Kidney (tissue), 14 donors: ENCODE results near the gene TSPAN11. TPM values are rescaled to one million over a fixed set of nuclear protein-coding genes. Genes with fewer than 3 reads are reported as not detected.
A peak's percentile ranks its signal among the peaks of the same experiment; 100 is the strongest.

Source experiments
- DNase-seq, 5 donors: peaks; one replicate each; pipeline ENCODE4 v3.0.0-alpha.2; 2013 to 2020
- FAIRE-seq: peaks from 2 replicates; lab custom pipeline; 2012; peaks lifted over from hg19 to GRCh38; lab: Jason Lieb, UNC
- H3K27ac ChIP-seq, 2 donors: one replicate each; pipeline ENCODE4 v1.7.0; 2013; ENCODE audit warnings: low read depth in 2 of 2, low read length in 2 of 2, inconsistent platforms in 1 of 2
- H3K27me3 ChIP-seq: one replicate; pipeline ENCODE4 v1.7.1; 2013; ENCODE audit warnings: low read length, inconsistent platforms; ENCODE audit not compliant: control insufficient read depth, insufficient read depth
- H3K36me3 ChIP-seq, 3 donors: one replicate each; pipeline versions ENCODE4 v1.7.0 to v1.7.1; 2013; ENCODE audit warnings: low read length in 3 of 3, control low read depth in 1 of 3, inconsistent platforms in 1 of 3; ENCODE audit not compliant: insufficient read depth in 3 of 3, control insufficient read depth in 2 of 3
- H3K4me1 ChIP-seq, 3 donors: one replicate each; pipeline versions ENCODE4 v1.7.0 to v1.7.1; 2013; ENCODE audit warnings: low read length in 3 of 3, inconsistent platforms in 1 of 3, low read depth in 1 of 3; ENCODE audit not compliant: control insufficient read depth in 2 of 3, insufficient read depth in 2 of 3
- H3K4me3 ChIP-seq, 3 donors: one replicate each; pipeline versions ENCODE4 v1.7.0 to v1.8.1; 2013; ENCODE audit warnings: low read length in 3 of 3, control low read depth in 1 of 3, inconsistent platforms in 1 of 3
- H3K9ac ChIP-seq, 3 donors: one replicate each; pipeline versions ENCODE4 v1.7.0 to v1.7.1; 2013; ENCODE audit warnings: low read length in 3 of 3, control low read depth in 1 of 3, inconsistent platforms in 1 of 3
- H3K9me3 ChIP-seq, 3 donors: one replicate each; pipeline versions ENCODE4 v1.7.0 to v1.7.1; 2013; ENCODE audit warnings: low read length in 3 of 3, control low read depth in 1 of 3, inconsistent platforms in 1 of 3; ENCODE audit not compliant: control insufficient read depth in 2 of 3, insufficient read depth in 1 of 3
- intact Hi-C: fragments of 100-400 bp; cut with DNase I; formaldehyde crosslinking; loops from one replicate; pipeline ENCODE4 v1.11.1; 2022
- polyA plus RNA-seq: library from polyadenylated mRNA; stranded (reverse); fragments of 350-450 nt; fragmentation: Illumina TruSeq; extraction: RNeasy Lipid Tissue Mini Kit (QIAGEN cat#74804); gene quantifications from one replicate; pipeline ENCODE4 v1.2.3, GENCODE V29; 2014; ENCODE audit warnings: low read depth, low replicate concordance; ENCODE audit not compliant: insufficient read depth
- total RNA-seq: library from RNA; stranded (reverse); fragmentation: NEBNext Ultra II Directional; extraction: Animal tissue kit (Norgen Biotek cat#: 25700); gene quantifications from one replicate; pipeline ENCODE4 v1.2.1, GENCODE V29; 2021
- TF ChIP-seq, protein P1 (sequence below): IDR thresholded peaks from 3 replicates; pipeline ENCODE4 v1.5.1; 2012; ENCODE audit warnings: mild to moderate bottlenecking, moderate library complexity, borderline replicate concordance; ENCODE audit not compliant: insufficient read depth; ENCODE audit errors: extremely low read depth
- donor health status: control.
- donor health status: control.
- donor health status: control.
- donor health status: control.
- donor health status: control.
- donor health status: DM: yes; HTN: yes; CAD: no.
- donor health status: Normal renal cell carcinoma (clear cell type).

TSPAN11 gene
- total and polyA plus RNA-seq, 2 donors from 2014 or later: 1.3 to 7.5 TPM

DNA sequence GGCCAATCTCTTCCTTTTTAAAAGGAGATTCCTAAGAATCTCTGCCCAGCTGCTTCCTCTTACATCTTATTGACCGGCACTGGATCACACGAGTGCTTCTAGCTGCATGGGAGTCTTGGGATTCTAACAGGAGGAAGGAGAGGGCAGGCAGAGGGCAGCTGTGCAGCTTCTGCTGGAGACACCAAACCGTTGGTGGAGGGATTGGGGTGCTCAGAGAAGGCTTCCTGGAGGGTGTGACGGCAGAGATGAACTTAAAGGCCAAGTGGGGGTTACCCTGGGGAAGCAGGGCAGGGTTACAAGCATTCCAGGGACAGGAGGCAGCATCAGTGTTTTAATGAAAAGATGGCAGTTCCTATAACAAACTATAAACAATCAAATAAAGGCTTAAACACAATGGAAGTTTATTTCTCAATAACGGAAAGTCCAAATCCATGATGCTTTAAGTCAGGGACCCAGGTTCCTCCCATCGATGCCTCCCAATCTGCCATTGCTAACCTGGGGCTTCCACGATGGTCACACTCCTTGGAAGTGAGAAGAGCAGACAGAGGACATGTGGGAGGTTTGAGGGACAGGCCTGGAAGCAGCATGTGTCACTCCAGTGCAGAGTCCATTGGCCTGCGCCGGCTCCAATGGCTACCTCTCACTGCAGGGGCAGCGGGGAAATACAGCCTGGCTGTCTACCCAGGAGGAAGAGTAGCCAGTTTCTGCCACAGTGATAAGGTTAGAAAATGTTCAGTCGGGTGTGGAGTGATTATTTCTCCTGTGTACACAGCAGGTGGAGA lies 94.0 kb downstream of the TSPAN11 start:
- Histone ChIP-seq H3K9ac (no peak overlapping the region), H3K4me3 (no peak overlapping the region), H3K4me1 (no peaks in the 10 kb centered on the region), H3K27ac (no peak overlapping the region), H3K9me3 (no peaks in the 10 kb centered on the region), H3K27me3 (no peaks in the 10 kb centered on the region), H3K36me3 (no peaks in the 10 kb centered on the region)
- DNase-seq: peak in 1 of 5 donors; percentile 11
- intact Hi-C loops: no loop called here
- TF ChIP-seq, protein P1, sequence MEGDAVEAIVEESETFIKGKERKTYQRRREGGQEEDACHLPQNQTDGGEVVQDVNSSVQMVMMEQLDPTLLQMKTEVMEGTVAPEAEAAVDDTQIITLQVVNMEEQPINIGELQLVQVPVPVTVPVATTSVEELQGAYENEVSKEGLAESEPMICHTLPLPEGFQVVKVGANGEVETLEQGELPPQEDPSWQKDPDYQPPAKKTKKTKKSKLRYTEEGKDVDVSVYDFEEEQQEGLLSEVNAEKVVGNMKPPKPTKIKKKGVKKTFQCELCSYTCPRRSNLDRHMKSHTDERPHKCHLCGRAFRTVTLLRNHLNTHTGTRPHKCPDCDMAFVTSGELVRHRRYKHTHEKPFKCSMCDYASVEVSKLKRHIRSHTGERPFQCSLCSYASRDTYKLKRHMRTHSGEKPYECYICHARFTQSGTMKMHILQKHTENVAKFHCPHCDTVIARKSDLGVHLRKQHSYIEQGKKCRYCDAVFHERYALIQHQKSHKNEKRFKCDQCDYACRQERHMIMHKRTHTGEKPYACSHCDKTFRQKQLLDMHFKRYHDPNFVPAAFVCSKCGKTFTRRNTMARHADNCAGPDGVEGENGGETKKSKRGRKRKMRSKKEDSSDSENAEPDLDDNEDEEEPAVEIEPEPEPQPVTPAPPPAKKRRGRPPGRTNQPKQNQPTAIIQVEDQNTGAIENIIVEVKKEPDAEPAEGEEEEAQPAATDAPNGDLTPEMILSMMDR: no peak
- FAIRE-seq: no peak

DNA sequence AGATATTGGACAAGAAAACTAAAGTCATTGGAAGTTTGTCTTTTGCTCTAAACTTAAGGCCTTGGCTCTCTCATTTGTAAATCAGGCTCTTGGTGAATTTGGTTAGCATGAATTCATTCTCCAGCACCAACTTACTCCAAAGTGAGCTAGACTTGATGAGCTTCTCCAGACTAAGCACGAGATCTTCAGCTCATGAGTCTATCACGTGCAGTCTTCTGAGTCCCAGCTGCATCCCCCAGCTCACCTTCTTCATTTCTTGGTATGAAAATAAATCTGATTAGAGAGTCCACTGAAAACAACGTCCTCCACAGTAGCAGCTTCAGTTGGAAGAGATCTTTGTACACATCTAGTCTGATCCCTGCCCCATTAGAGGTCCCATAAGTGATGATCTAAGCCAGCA lies 94.6 kb downstream of the TSPAN11 start:
- DNase-seq (no peak), FAIRE-seq (no peak)
- Histone ChIP-seq H3K27ac (no peak overlapping the region), H3K4me1 (no peaks in the 10 kb centered on the region), H3K27me3 (no peaks in the 10 kb centered on the region), H3K9ac (no peak overlapping the region), H3K36me3 (no peaks in the 10 kb centered on the region), H3K4me3 (no peak overlapping the region), H3K9me3 (no peaks in the 10 kb centered on the region)
- intact Hi-C loops: no loop called here
- TF ChIP-seq, protein P1: no peak

DNA sequence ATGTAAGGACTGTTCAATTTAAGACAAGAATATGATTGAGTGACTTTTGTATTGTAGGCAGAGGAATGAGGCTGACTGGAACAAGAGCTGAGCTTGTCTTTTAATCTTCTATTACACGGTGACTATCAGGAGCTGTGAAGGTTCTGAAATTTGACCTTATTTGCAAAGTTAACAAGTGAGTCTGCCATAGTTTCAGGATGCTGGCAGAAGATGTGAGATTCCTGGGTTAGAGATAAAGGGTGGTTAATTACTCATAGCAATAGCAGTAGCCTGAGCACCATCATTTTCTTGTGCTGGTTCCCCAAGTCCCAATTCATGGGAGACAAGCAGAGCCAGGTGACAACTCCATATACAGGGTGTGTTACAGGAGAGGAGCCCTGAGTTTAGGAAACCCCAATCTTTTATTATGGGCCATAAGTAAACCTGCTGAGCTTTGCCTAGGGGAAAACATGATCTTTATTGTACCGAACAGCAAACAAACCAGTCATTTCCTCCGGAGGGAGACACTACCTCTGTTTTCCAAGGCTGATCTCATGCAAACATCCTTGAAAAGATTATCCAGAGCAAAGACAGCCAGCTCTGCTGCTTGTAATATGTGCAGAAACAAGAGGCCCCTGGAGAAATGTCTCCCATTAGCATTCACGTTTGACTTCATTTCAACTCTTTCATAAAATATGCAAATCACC lies 95.4 kb downstream of the TSPAN11 start:
- intact Hi-C loops: no loop called here
- FAIRE-seq: no peak
- no peaks in the 10 kb centered on the region for H3K27me3 ChIP-seq

More for the DNA sequence above, 95.4 kb downstream of the TSPAN11 start:
- no peak for DNase-seq
- H3K27ac ChIP-seq: no peak overlapping the region
- H3K4me1 ChIP-seq: no peaks in the 10 kb centered on the region
- TF ChIP-seq, protein P1: no peak
- H3K4me3 ChIP-seq: no peak overlapping the region
- no peak overlapping the region for H3K9ac ChIP-seq
- H3K36me3 ChIP-seq: no peaks in the 10 kb centered on the region
- H3K9me3 ChIP-seq: no peaks in the 10 kb centered on the region
